A673 (cell line): Measurements from ENCODE around the gene LTB4R2. TPM values are rescaled to one million over a fixed set of nuclear protein-coding genes. Genes with fewer than 3 reads are reported as not detected.
A peak's percentile ranks its signal among the peaks of the same experiment; 100 is the strongest.

Experiments used
- BruUV-seq: library from RNA; stranded (reverse); fragments of 400-500 nt; replicated peaks from 2 replicates; lab custom pipeline; 2021; lab: Mats Ljungman, UMichigan
- CTCF ChIA-PET: fragments of 300-600 bp; sonication (Branson Sonifier 250); formaldehyde crosslinking; loops from one replicate; lab custom pipeline; 2022; ENCODE audit warnings: antibody characterized with exemption; lab: Charles Lee
- POLR2A ChIA-PET: fragments of 300-600 bp; sonication (Branson Sonifier 250); formaldehyde crosslinking; loops from one replicate; lab custom pipeline; 2022; ENCODE audit warnings: antibody characterized with exemption; ENCODE audit not compliant: low non-redundant PET; lab: Charles Lee
- DNase-seq: peaks from one replicate; pipeline ENCODE4 v3.0.0-alpha.2; 2015; ENCODE audit warnings: low spot score
- H3K27ac ChIP-seq: fragments of 200-600 bp; sonication (generic); 2 replicates; pipeline ENCODE4 v1.5.1; 2016; ENCODE audit warnings: mixed run types, low read depth, mild to moderate bottlenecking, mixed read lengths, antibody characterized with exemption, low read length; ENCODE audit not compliant: poor library complexity, severe bottlenecking
- H3K27me3 ChIP-seq: fragments of 200-600 bp; sonication (generic); replicated peaks from 2 replicates; pipeline ENCODE4 v1.6.1; 2017; ENCODE audit warnings: mixed run types, low read depth, mild to moderate bottlenecking, mixed read lengths, antibody characterized with exemption, low read length; ENCODE audit not compliant: insufficient read depth, poor library complexity
- H3K36me3 ChIP-seq: fragments of 200-600 bp; sonication (generic); 2 replicates; pipeline ENCODE4 v1.6.1; 2016; ENCODE audit warnings: mixed run types, mild to moderate bottlenecking, mixed read lengths, antibody characterized with exemption, low read length; ENCODE audit not compliant: insufficient read depth, poor library complexity, severe bottlenecking
- H3K4me1 ChIP-seq: fragments of 200-600 bp; sonication (generic); 2 replicates; pipeline ENCODE4 v1.6.1; 2017; ENCODE audit warnings: mixed run types, mild to moderate bottlenecking, mixed read lengths, antibody characterized with exemption, low read length; ENCODE audit not compliant: insufficient read depth, poor library complexity, severe bottlenecking
- H3K4me3 ChIP-seq: fragments of 200-600 bp; sonication (generic); 2 replicates; pipeline ENCODE4 v1.5.1; 2016; ENCODE audit warnings: low read depth, mixed run types, mild to moderate bottlenecking, mixed read lengths, low read length; ENCODE audit not compliant: poor library complexity, severe bottlenecking
- H3K9me3 ChIP-seq: fragments of 200-600 bp; sonication (generic); 2 replicates; pipeline ENCODE4 v1.6.1; 2016; ENCODE audit warnings: mixed run types, low read depth, mild to moderate bottlenecking, mixed read lengths, antibody characterized with exemption, low read length; ENCODE audit not compliant: poor library complexity, severe bottlenecking
- EZH2 ChIP-seq: fragments of 200-600 bp; sonication (generic); IDR thresholded peaks from 2 replicates; pipeline ENCODE4 v1.6.1; 2017; ENCODE audit warnings: borderline replicate concordance, low read depth, mild to moderate bottlenecking, mixed read lengths, antibody characterized with exemption, low read length; ENCODE audit not compliant: poor library complexity, severe bottlenecking
- intact Hi-C: fragments of 100-400 bp; cut with micrococcal nuclease; formaldehyde crosslinking; loops from one replicate; pipeline ENCODE4 v1.10.0; 2022; ENCODE audit not compliant: unreplicated experiment
- total RNA-seq: library from RNA; stranded (reverse); gene quantifications from 2 replicates; pipeline ENCODE4 v1.2.3, GENCODE V29; 2021
- TF ChIP-seq, protein P1 (sequence below): fragments of 300-800, 200-600 bp; sonication (generic); conservative IDR thresholded peaks from 2 replicates; pipeline ENCODE4 v1.5.1; 2017; ENCODE audit warnings: low read depth, mild to moderate bottlenecking, antibody characterized with exemption, low read length, moderate library complexity, mixed read lengths

LTB4R2 gene
- total RNA-seq, 1 experiment from 2014 or later = 7.6 TPM

DNA sequence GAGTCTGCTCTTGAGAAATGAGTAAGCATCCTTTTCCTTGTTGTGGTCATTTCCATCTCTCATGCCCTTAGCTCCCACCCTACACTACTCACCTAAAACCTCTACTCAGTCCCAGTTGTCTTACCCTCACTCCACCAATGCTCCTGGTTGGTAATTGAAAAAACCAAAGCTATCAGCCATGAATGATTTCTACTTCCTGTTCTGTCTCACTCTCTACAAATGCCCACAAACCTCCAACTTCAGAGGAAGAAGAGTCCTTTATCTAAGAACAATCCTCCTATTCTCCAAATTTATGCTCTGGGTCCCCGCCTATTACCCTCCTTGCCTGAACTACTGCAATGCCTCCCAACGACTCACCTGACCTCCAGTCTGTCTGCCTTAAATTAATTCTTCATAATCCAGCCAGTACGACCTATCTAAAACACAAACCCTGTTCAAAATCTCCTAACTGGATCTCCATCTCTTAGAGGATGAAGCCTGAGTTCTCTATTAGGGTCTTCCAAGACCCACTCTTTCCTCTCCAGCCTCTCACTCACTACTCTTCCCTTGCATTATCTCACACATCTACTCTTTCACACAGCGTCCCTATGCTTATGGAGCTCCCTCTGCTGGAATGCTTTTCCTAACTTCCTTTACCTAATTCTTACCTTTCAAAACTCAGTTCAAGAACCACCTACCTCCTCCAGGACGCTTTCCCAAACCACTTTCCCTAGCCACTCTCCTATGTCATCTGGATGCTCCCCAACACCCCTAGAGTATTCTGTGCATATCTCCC is 12.6 kb upstream of the LTB4R2 start:
- H3K4me1 ChIP-seq = no peaks in the 10 kb centered on the region
- BruUV-seq = no TSS peak
- peaks cover 9% of the 10 kb centered on the region for H3K36me3 ChIP-seq
- CTCF ChIA-PET = interaction anchor here (0.8 to 2.2 kb wide), 9 partner anchors 10 to 239 kb away, joined by 3 to 36 read pairs (median 6); partner anchors contain the start of genes CIDEB, MDP1, RABGGTA and TINF2
- no peaks in the 10 kb centered on the region for H3K9me3 ChIP-seq
- H3K27ac ChIP-seq = no peak overlapping the region
- intact Hi-C loops = loop anchor here (1.0 to 5.0 kb wide), 3 partner anchors 54 to 283 kb away; no protein-coding TSS in a partner anchor
- POLR2A ChIA-PET = no interaction called here
- DNase-seq = peak; percentile 45
- TF ChIP-seq, protein P1, sequence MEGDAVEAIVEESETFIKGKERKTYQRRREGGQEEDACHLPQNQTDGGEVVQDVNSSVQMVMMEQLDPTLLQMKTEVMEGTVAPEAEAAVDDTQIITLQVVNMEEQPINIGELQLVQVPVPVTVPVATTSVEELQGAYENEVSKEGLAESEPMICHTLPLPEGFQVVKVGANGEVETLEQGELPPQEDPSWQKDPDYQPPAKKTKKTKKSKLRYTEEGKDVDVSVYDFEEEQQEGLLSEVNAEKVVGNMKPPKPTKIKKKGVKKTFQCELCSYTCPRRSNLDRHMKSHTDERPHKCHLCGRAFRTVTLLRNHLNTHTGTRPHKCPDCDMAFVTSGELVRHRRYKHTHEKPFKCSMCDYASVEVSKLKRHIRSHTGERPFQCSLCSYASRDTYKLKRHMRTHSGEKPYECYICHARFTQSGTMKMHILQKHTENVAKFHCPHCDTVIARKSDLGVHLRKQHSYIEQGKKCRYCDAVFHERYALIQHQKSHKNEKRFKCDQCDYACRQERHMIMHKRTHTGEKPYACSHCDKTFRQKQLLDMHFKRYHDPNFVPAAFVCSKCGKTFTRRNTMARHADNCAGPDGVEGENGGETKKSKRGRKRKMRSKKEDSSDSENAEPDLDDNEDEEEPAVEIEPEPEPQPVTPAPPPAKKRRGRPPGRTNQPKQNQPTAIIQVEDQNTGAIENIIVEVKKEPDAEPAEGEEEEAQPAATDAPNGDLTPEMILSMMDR = peak; percentile 64
- TF ChIP-seq EZH2 = no peak
- no peaks in the 10 kb centered on the region for H3K27me3 ChIP-seq
- H3K4me3 ChIP-seq = no peak overlapping the region

DNA sequence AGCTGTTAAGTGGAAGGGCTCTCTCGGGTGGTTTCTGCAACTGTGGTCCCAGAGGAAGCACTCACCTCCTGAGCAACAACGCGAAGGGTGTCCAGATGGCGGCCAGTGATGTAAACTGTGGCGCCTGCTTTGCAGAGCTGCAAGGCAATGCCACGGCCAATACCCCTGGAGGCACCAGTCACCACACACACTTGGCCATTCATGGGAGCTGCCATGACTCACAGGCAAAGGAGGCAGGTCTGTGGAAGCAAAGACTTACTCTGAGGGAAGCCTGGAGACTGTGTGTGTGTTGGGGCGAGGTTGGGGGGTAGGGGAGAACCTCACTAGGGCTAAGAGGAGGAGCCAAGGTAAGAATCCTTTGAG is 11.1 kb upstream of the LTB4R2 start:
- no TSS peak for BruUV-seq
- Histone ChIP-seq H3K36me3 (peaks cover 23% of the 10 kb centered on the region), H3K4me1 (no peaks in the 10 kb centered on the region), H3K27ac (peak overlapping the region; percentile 82), H3K27me3 (no peaks in the 10 kb centered on the region), H3K9me3 (no peaks in the 10 kb centered on the region), H3K4me3 (peak overlapping the region; percentile 92)
- POLR2A ChIA-PET = no interaction called here
- peak; percentile 20 for DNase-seq
- CTCF ChIA-PET = interaction anchor here (1.2 to 1.7 kb wide), 2 partner anchors 10 to 56 kb away, joined by 7 to 9 read pairs; partner anchors contain the start of gene TINF2
- TF ChIP-seq, protein P1 = no peak
- TF ChIP-seq EZH2 = no peak
- intact Hi-C loops = loop anchor here (5.0 kb wide), 1 partner anchor 242 kb away; no protein-coding TSS in a partner anchor

DNA sequence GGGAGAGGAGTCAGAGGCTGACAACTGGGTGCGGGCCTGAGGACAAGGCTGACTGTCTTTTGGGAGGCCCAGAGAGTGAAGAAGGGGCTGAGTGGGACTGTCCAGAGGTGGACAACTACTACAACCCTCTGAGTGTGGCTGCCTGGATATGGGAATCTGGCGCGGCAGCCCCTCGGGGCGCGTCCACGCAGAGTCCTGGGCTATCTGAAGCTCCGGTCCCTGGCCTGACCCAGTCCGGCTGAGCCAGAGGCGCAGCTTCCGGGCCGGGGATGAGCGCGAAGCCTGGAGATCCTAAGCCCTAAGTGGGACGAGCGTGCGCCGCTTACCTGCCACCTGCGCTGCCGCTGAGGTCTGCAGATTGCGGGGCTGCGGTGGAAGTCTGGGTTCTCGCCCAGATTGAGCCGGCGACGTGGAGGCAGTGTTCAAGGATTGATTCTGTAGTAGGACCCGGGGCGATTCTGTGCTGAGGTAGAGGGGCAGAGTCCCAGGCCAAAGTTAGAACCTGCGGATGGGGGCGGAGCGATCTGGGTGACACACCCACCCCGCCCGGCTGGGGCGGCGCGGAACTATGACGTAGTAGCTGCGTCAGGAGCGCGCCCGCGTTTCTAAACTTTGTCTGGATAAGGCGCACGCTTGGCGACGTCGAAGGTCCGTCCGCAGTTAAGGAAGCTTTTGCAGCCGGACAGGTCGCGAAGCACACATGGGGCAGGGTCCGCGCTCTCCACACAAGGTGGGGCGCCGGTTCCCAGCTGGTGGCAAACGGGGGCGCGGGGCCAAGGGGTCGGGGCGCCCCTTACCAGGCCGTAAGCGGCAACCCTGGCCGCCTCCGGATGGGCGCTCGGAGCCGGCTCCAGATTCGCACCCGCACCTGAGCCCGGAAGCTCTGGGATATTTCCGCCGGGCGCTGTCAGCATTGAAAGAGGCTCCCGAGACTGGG is 10.4 kb upstream of the LTB4R2 start, which contains the start of the genes DHRS1 and NOP9:
TSS of gene DHRS1 (minus strand) at position 526 of the 937 bp plus-strand sequence. CDS start 674 bp downstream, outside the sequence.
TSS of gene NOP9 (plus strand) at position 596 of the 937 bp plus-strand sequence. CDS start at position 701, 105 bp downstream.
- CTCF ChIA-PET = interaction anchor here (0.8 to 1.7 kb wide), 3 partner anchors 9 to 57 kb away, joined by 3 to 9 read pairs (median 7); partner anchors contain the start of gene TINF2
- H3K4me1 ChIP-seq = no peaks in the 10 kb centered on the region
- POLR2A ChIA-PET = interaction anchor here (0.5 to 1.1 kb wide), 3 partner anchors 10 to 313 kb away, joined by 4 read pairs; partner anchors contain the start of gene LTB4R2
- peak within 1 kb of the TSS; percentile 92 for H3K4me3 ChIP-seq
- TF ChIP-seq, protein P1 = no peak
- no peak for TF ChIP-seq EZH2
- H3K27me3 ChIP-seq = no peaks in the 10 kb centered on the region
- peaks cover 29% of the 10 kb centered on the region for H3K36me3 ChIP-seq
- no peaks in the 10 kb centered on the region for H3K9me3 ChIP-seq
- intact Hi-C loops = loop anchor here (5.0 kb wide), 1 partner anchor 242 kb away; no protein-coding TSS in a partner anchor
- H3K27ac ChIP-seq = peak within 1 kb of the TSS; percentile 82
- DNase-seq = peak; percentile 90
- TSS peak; percentile 64 for BruUV-seq
